HG03159 (cell line): Measurements from ENCODE around the gene MTX3.

Experiments used
- ATAC-seq: cut with Tn5 transposase; IDR thresholded peaks from one replicate; pipeline ENCODE4 v1.9.1; 2021; ENCODE audit warnings: mild to moderate bottlenecking, moderate library complexity; ENCODE audit not compliant: unreplicated experiment

Gene MTX3, protein sequence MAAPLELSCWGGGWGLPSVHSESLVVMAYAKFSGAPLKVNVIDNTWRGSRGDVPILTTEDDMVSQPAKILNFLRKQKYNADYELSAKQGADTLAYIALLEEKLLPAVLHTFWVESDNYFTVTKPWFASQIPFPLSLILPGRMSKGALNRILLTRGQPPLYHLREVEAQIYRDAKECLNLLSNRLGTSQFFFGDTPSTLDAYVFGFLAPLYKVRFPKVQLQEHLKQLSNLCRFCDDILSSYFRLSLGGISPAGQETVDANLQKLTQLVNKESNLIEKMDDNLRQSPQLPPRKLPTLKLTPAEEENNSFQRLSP

GRCh38 chr5:79990598-79991507 lies at the start of gene MTX3:
MTX3 (minus strand) TSS chr5:79991262; CDS start chr5:79991238, 24 bp downstream.
- peak; percentile 84 for ATAC-seq

GRCh38 chr5:80039650-80040049 lies 48.6 kb upstream of the MTX3 start:
- no peak for ATAC-seq

DNA sequence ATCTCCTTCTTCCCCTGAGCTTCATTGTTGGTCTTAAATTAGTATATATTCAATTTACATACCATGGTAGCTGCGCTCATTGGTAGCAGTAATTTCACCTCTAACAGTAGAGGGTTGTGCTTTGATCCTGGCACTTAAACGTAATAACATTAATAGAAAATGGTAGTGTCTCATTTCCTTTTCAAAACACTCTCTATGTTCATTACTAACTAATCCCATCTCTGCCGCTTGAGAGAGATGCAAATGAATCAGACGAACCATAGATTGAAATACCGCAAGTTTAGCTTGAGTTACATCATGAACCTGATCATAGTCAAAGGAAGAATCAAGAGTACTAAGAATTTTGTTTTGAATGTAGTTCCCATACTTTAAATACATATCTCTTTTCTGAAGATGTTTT lies 46.3 kb upstream of the MTX3 start:
- ATAC-seq: no peak

DNA sequence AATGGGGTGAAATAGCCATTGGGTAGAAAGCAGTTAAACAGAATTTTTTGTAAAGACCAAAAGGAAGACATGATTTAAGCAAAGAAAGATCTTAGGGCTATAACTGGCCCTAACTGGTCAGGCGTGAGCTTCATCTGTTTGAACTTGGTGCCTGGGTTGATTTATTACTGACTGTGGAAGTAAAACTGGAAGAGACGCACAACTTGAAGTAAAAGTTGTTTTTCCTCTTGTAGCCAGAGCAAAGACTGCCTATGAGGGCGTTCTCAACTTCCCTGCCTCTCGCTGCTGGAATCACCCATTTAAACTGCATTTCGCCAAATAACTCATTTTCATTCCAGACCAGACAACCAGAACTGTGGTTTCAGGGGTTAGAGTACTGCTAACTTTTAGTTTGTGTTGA lies 45.6 kb upstream of the MTX3 start:
- ATAC-seq: no peak

- ATAC-seq: no peak
Measured at GRCh38 chr5:80035839-80036238, 44.8 kb upstream of the MTX3 start.

GRCh38 chr5:80034962-80035821 lies 44.1 kb upstream of the MTX3 start, which contains the start of gene THBS4:
THBS4 (plus strand) TSS chr5:80035348; CDS start chr5:80035538, 190 bp downstream.
- no peak for ATAC-seq

- ATAC-seq: no peak
Measured at GRCh38 chr5:80034559-80034958, 43.5 kb upstream of the MTX3 start.

- ATAC-seq: no peak
Measured at GRCh38 chr5:80033513-80033912, 42.5 kb upstream of the MTX3 start.

DNA sequence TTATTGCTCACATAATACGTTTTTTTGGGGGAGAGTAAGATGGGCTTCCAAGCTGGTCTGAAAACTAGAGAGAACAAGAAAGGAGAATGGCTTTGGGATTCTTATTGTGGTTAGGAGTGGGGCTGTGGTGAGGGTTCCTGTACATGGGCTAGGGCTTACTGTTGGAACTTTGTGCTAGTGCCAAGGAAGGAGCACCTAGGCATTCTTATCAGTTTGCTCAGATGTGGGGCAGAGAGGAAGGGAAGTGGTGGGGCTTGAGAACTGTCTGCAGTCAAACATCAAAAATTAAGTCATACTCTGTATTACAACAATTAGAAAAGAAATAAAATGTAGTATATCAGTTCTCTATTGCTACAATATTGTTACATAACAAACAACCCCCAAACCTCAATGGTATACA lies 40.0 kb upstream of the MTX3 start:
- ATAC-seq: no peak

DNA sequence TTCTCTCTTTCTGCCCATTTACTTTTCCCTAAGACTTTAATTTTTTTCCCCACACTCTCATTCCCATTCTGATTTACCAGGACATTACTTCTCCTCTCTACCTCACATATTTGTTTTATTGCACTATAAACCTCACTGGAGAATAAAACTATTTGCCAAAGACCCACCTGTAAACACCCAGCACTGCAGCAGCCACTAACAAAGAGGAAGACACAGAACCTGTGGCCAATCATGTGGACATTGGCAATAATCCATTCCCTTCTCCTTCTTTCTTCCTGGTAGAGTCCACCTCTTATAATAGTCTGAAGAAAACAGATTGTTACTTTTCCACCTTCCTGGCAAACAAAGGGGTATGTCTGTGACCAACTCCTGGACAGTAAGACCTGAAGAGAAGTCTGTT lies 35.8 kb upstream of the MTX3 start:
- no peak for ATAC-seq

DNA sequence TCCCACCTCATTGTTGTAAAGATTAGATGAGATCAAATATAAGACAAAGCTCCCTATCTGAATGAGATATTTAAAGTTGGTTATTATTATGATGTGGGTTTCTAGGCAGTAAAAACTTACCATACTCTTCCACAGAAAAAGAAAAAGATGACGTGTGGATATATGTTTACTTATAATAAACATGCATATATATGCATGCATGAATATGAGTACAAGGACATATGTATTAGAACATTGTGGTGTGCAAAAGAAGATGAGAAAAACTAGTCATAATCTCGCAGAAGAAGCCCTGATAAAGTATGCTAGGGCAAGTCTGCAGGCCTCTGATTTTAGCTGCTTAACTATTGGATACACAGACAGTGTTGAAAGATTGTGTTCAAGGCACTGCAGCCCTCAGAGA lies 34.0 kb upstream of the MTX3 start:
- no peak for ATAC-seq

DNA sequence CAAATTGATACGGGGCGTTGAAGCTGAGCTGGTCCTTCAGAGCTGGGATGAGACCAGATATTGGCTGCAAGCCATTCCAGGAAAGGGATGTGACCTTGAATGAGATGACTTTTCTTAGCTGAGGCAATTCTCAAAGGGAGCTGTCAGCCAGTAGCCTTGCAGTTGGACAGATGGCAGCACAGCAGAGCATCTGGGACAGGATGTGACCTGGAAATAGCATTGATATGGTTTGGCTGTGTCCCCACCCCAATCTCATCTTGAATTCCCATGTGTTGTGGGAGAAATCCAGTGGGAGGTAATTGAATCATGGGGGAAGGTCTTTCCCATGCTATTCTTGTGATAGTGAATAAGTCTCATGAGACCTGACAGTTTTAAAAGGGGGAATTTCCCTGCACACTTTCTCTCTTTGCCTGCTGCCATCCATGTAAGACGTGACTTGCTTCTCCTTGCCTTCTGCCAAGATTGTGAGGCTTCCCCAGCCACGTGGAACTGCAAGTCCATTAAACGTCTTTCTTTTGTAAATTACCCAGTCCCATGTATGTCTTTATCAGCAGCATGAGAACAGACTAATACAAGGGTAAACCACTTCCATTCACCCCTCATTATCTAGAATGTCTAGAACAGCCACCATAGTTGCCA lies 19.8 kb upstream of the MTX3 start:
- no peak for ATAC-seq

DNA sequence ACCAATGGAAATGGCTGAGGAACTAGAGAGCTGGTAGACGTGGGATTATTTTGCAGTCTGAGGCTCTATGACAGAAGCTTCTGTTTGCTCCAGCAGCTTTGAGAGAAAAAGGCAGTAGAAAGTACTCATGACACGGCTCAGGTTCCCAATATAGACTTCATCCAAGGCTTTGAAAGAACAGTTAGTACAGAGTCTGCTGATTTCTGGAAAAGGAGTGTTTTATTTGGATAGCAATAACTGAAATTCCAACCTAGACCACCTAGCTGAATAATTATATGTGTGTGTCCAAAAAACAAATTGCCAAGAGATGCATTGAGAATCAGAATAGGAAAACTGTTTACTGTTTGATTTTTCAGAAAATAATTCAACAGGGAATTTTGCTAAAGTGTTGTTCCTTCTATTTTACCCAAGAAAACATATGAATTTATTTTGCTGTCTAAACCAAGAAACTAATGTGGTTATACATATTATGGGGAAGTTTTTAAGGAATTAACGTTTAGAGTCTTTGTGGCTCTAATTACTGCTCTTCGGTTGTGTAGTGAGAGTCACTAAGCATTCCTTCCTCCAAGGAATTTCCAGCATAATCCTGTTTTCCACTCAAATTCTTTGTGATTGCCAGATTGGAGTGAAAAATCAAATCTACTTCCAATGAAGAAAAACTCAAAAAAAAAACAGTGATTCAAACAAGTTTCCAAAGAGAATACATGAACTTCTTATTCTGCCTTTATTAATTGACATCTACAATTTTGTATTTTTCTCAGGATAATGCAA lies 18.1 kb upstream of the MTX3 start:
- ATAC-seq: no peak

- no peak for ATAC-seq
Measured at GRCh38 chr5:80002677-80003076, 11.6 kb upstream of the MTX3 start.

DNA sequence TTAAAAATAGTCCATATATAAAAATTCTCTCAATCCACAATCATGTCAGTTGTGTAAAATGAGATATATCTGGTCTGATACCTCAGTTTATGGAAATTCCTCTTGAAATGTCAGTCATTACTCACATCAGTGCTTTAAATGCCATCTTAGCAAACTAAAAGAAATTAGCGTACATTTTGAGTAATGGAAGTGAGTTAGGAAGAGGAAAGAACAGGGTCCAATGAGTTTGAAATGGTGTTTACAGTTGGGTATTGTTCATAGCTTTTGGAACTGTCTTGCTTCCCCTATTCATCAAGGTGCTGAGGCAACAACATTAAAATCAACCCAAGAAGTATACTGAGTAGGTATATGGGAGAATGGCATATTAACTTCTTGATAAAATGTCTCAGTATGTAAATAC lies 8.7 kb upstream of the MTX3 start:
- ATAC-seq: no peak

DNA sequence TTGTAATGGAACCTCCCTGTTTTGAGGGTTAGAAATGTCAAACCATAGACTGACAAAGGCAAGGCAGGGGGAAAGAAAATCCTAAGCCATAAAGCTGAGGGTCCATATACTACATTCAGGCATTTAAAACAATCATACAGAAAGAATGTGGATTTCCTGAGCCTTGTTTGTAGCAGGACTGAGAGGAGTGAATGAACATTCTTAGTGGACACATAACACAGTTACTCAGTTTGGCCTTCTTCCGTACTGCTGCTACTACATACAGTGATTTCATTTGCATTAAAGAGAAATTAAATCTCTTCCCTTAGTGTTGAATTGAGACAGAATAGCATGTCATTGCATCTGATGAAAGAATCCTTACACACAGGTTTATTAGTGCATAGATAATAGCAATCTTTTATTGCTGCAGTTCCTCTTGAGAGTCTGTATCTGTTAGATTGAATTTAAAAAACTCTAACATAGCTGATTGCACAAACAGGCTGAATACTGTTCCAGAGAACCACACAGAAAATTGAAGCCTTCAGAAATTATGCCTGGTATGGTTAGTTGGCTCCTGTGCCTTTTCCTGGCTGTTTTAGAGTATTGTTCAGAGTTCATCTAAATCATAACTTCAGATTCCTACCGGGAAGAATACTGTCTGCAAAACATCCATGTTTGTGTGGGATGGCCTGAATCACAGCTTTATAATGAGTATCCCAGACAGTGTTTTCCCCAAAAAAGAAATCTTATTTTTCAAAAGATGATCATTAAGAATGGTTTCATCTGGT lies 2.0 kb upstream of the MTX3 start:
- ATAC-seq: no peak

DNA sequence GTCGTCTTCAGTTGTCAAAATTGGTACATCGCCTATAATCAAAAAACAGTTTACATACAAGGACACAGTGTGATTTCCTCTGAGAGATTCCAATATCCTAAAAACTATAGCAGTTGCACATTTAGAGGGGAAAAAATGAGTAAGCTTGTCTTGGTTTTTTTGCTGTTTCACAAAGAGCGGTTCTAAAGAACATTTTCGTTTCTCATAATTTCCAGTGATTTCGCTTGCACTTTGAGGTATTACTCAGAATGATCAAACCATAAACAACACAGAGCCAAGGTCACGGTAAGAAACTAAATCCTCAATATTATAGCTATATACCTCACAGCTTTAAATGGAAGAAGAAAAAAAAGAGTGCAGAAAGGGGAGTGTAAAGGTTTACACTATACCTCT lies 861 bp downstream of the MTX3 start:
- peak; percentile 68 for ATAC-seq

DNA sequence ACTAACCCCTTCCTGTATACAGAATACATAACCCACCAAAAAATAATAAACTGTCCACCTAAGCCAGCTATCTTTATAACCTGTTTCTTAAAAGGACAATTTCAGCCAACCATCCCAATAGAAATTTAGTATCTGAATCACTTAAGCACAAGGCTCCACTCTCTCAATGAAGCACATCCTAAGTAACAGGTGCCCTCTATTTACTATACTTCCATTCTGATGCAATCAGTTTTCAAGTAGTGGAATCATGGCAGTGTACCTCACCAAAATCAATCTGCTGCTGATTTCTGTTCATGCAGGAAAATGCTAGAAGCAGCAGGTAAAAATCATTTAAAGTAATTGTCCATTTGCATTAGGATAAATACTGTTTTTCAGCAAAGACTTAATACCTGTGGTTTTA lies 4.8 kb downstream of the MTX3 start:
- no peak for ATAC-seq

DNA sequence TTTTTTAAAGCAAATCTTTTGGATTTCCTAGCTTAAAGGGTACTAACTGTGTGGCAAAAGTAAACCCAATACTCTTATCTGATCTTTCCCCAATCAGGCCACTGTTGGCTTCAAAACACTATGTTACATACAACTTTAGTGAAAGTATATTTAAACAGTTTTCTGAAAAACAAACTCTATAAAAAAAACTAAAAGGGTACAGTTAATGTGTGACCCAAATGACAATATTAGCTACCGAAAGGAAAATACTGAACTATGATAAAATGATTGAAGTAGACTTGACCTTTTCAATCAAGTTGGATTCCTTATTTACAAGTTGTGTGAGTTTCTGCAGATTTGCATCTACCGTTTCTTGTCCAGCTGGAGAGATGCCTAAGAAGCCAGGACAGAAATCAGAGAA lies 5.8 kb downstream of the MTX3 start:
- no peak for ATAC-seq
